ENCODE data around the gene LRGUK. TPM values are rescaled to one million over a fixed set of nuclear protein-coding genes. Genes with fewer than 3 reads are reported as not detected.

Gene LRGUK
- total RNA-seq, 2 donors from 2014 or later, result 0.78 to 0.99 TPM

- 76 to 83% methylated on average over 3 of the region's 3 CpGs for WGBS, 2 donors
- ATAC-seq, result no peak
- intact Hi-C loops (cut with DNase I), result no loop called here
- Histone ChIP-seq H3K27ac (no peak overlapping the region), H3K36me3 (replicated peaks in 1 of 2; ENCODE audit: insufficient read depth in 1 of 2, low read depth in 2 of 2) (no peaks in the 10 kb centered on the region), H3K27me3 (no peaks in the 10 kb centered on the region), H3K9me3 (no peaks in the 10 kb centered on the region), H3K4me1 (no peaks in the 10 kb centered on the region), H3K4me3 (no peak overlapping the region)
- DNase-seq, result no peak
- no peak for TF ChIP-seq POLR2A (IDR thresholded peaks at IDR 0.05)
- no peak for TF ChIP-seq CTCF (IDR thresholded peaks at IDR 0.05)
Observed at GRCh38 chr7:134083766-134084487, 43.2 kb upstream of the LRGUK start.

- no peaks in the 10 kb centered on the region for H3K27me3 ChIP-seq
- intact Hi-C loops (cut with DNase I), result no loop called here
- whole genome bisulfite sequencing, 2 donors, result 71 to 87% methylated on average over 3 of the region's 3 CpGs
- no peaks in the 10 kb centered on the region for H3K4me1 ChIP-seq
- DNase-seq (peak in 1 of 4 donors; percentile 14), ATAC-seq (no peak)
- no peaks in the 10 kb centered on the region for H3K36me3 ChIP-seq (replicated peaks in 1 of 2; ENCODE audit: insufficient read depth in 1 of 2, low read depth in 2 of 2)
- H3K9me3 ChIP-seq, result peaks cover 0 to 5% (median 0%) of the 10 kb centered on the region in 3 donors
- TF ChIP-seq CTCF (IDR thresholded peaks at IDR 0.05), result no peak
- no peak for TF ChIP-seq POLR2A (IDR thresholded peaks at IDR 0.05)
- no peak overlapping the region for H3K27ac ChIP-seq
- H3K4me3 ChIP-seq, result no peak overlapping the region
Observed at GRCh38 chr7:134084488-134085144, 42.5 kb upstream of the LRGUK start.

- H3K4me3 ChIP-seq, result no peak overlapping the region
- no peak for TF ChIP-seq POLR2A (IDR thresholded peaks at IDR 0.05)
- TF ChIP-seq CTCF (IDR thresholded peaks at IDR 0.05), result no peak
- peaks cover 0 to 6% (median 0%) of the 10 kb centered on the region in 3 donors for H3K9me3 ChIP-seq
- ATAC-seq (no peak), DNase-seq (no peak)
- H3K27me3 ChIP-seq, result no peaks in the 10 kb centered on the region
- H3K36me3 ChIP-seq (replicated peaks in 1 of 2; ENCODE audit: insufficient read depth in 1 of 2, low read depth in 2 of 2), result no peaks in the 10 kb centered on the region
- H3K4me1 ChIP-seq, result no peaks in the 10 kb centered on the region
- no peak overlapping the region for H3K27ac ChIP-seq
- intact Hi-C loops (cut with DNase I), result no loop called here
Observed at GRCh38 chr7:134085311-134085710, 41.8 kb upstream of the LRGUK start.

GRCh38 chr7:134086998-134087735 lies 40.0 kb upstream of the LRGUK start:
- no peak overlapping the region for H3K27ac ChIP-seq
- TF ChIP-seq POLR2A (IDR thresholded peaks at IDR 0.05) (no peak), CTCF (IDR thresholded peaks at IDR 0.05) (no peak)

More at GRCh38 chr7:134086998-134087735, 40.0 kb upstream of the LRGUK start:
- 94 to 98% methylated on average over 2 of the region's 2 CpGs for WGBS, 2 donors
- ATAC-seq, result no peak
- no peaks in the 10 kb centered on the region for H3K4me1 ChIP-seq
- intact Hi-C loops (cut with DNase I), result no loop called here
- H3K36me3 ChIP-seq (replicated peaks in 1 of 2; ENCODE audit: insufficient read depth in 1 of 2, low read depth in 2 of 2), result no peaks in the 10 kb centered on the region
- no peak for DNase-seq
- H3K27me3 ChIP-seq, result no peaks in the 10 kb centered on the region
- no peak overlapping the region for H3K4me3 ChIP-seq
- H3K9me3 ChIP-seq, result peaks cover 0 to 6% (median 0%) of the 10 kb centered on the region in 3 donors
